Stomach (tissue), 4 donors: ENCODE measurements around the gene NFIX.

ENCODE experiments used
- CTCF ChIP-seq, 7 experiments: fragments of 450-650 bp in 4 of 7; fragments of 200-600 bp in 3 of 7; sonication (generic) in 3 of 7; IDR thresholded peaks; one replicate each; pipeline ENCODE4 v1.5.1; 2016 to 2019; ENCODE audit warnings: antibody characterized with exemption in 7 of 7, control low read depth in 2 of 7, mild to moderate bottlenecking in 1 of 7
- EP300 ChIP-seq: sonication (generic); formaldehyde crosslinking; IDR thresholded peaks from one replicate; pipeline ENCODE4 v1.6.1; 2017; ENCODE audit warnings: antibody characterized with exemption
- POLR2A ChIP-seq, 4 donors: fragments of 450-650 bp; IDR thresholded peaks; one replicate each; pipeline ENCODE4 v1.6.1; 2016; ENCODE audit warnings: antibody characterized with exemption in 4 of 4, control low read depth in 2 of 4, mild to moderate bottlenecking in 1 of 4, moderate library complexity in 1 of 4
- POLR2AphosphoS5 ChIP-seq, 3 donors: sonication (generic); formaldehyde crosslinking; IDR thresholded peaks; one replicate each; pipeline ENCODE4 v1.6.1; 2016; ENCODE audit warnings: antibody characterized with exemption in 3 of 3

- TF ChIP-seq POLR2AphosphoS5 (IDR thresholded peaks at IDR 0.05) = no peak
- TF ChIP-seq POLR2A (IDR thresholded peaks at IDR 0.05) = no peak
- TF ChIP-seq CTCF (IDR thresholded peaks at IDR 0.05) = no peak
- TF ChIP-seq EP300 = no peak
These were observed 140.1 kb downstream of the NFIX start for GRCh38 chr19:13135068-13136062.
